HG03025 (cell line): ENCODE data around the gene WDFY4.

Experiments
- ATAC-seq: cut with Tn5 transposase; IDR thresholded peaks from one replicate; pipeline ENCODE4 v1.9.1; 2021; ENCODE audit warnings: mild to moderate bottlenecking, moderate library complexity; ENCODE audit not compliant: unreplicated experiment, low FRiP score

Gene WDFY4

DNA sequence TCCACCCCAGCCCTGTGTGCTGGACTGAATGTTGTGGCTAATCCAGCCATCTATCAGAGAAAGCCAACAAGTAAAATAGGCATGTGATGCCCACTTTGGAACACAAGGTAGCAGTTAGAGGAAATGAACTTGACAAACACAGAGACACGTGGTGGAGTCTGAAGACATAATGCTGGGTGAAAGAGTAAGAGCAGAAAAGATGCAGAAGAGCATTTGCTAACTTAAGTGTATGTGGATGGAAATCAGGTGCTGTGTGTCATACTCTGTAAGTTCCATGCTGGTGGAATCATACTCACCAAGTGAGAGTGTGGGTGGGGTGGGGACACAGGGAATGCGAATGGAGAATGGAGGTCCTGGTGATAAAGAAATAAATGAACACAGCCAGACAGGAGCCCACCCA lies 22.8 kb downstream of the WDFY4 start:
- no peak for ATAC-seq

DNA sequence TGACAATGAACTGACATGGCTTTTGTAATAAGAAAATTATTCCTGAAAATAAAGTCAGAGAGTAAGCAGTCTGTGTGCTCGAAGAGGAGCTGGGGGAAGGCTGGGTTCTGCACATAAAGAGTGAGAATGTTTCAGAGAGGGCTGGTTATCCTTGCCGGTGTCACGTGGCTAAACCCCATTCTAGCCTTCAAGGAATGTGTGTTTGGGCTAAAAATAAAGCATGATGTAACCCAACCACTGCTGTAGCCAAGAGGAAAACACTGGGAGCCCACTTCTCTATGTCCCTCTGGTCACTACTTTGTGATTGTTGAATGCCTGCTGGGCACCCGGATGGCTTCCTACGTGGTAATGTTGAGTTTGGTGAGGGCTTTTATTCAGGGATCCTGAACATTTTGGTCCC lies 23.5 kb downstream of the WDFY4 start:
- ATAC-seq, result no peak

DNA sequence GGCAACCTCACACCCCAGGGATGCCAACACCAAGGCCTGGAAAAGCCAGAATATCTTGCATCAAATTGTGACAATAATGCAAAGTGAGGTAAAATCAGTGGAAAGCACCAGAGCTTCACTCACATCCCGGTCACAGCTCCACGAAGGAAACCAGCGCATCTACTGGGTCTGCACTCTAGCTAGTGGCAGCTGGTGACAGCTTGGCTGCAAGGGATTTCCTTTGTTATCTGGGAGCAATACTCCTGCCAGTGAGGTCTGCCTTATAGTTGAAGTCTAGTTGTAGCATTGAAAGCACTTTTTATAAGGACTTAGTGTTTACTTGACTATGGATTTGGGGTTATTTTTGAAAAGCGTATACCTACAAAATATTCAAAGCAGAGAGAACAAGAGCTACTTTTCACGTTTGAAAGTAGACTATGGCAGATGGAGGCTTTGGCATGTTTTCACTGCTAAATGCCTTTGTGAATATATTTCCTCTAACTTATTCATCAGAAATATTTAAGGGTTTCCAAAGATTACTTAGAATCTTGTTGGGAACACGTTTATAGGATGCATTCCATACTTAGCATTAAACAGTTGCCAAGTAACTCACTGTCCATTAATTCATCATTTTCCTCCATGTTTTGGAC lies 26.1 kb downstream of the WDFY4 start:
- ATAC-seq, result no peak

DNA sequence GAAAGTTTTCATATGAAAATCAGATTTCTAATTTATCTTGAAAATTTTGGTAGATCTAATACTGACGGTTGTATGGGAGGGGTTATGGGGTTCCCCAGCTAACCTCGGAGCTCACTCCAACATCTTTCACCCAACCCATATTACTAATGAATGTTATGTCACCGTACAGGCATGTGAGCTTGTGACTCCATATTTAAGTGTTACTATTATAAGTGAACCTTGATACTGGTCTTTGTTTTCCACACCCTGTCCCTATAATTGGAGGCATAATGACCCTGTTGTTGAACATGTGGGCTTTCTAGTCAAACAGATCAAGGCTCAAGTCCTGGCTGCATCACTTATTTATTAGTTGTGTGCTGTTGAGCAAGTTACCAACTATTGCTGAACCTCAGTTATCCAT lies 27.2 kb downstream of the WDFY4 start:
- no peak for ATAC-seq

DNA sequence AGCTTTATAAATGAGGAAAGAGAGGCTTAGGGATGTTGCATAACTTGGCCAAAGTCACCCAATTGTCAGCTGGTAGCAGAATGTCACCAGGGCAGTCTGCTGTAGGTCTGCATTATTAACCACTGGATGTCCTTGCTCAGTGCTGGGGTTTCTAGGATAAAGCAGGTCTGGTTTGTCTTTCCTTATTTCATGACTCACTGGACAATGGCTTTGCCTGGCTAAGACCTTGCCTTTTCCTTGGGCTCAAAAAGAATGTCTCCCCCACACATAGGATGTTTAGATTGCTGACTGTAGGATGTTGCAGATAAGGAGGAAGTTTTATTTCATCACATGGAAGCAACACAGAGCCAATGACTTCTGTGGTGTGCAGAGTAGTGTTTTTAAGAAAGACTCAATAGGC lies 29.4 kb downstream of the WDFY4 start:
- no peak for ATAC-seq

DNA sequence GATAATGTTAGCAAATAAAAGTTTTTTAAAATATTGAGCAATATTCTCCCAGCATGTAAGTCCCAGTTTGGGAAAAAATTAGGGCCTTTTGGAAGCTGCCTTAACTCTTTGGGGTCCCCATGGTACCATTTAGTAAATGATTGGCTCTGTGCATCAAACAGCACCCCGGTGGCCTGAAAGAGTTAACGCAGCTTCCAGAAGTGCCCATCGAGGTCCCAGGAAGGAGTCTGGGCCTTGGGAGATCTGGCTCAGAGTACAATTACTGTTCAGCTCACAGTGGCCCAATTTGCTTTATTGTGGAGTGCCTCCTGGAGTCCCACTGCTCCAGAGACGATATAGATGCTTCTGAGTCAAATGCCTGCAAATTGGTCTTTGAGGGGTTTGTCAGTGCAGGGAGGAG lies 31.7 kb downstream of the WDFY4 start:
- no peak for ATAC-seq

DNA sequence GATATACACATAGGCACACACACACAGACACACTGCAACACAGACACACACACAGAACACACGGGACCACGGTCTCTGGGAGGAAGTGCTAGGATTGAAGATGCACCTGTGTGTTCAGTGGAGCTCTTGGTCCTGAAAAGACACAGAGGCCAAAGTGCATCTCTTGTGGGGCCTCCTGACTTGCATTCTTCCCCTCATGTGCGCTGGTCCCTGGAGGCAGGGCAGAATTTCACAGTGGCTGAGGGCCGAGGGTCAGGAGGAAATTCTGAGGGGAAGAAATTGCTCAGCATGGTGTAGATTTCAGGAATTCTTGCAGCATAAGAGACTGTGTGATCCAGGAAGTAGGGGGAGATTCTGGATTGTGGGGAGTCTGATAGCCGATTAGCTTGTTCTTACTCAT lies 35.9 kb downstream of the WDFY4 start:
- no peak for ATAC-seq

DNA sequence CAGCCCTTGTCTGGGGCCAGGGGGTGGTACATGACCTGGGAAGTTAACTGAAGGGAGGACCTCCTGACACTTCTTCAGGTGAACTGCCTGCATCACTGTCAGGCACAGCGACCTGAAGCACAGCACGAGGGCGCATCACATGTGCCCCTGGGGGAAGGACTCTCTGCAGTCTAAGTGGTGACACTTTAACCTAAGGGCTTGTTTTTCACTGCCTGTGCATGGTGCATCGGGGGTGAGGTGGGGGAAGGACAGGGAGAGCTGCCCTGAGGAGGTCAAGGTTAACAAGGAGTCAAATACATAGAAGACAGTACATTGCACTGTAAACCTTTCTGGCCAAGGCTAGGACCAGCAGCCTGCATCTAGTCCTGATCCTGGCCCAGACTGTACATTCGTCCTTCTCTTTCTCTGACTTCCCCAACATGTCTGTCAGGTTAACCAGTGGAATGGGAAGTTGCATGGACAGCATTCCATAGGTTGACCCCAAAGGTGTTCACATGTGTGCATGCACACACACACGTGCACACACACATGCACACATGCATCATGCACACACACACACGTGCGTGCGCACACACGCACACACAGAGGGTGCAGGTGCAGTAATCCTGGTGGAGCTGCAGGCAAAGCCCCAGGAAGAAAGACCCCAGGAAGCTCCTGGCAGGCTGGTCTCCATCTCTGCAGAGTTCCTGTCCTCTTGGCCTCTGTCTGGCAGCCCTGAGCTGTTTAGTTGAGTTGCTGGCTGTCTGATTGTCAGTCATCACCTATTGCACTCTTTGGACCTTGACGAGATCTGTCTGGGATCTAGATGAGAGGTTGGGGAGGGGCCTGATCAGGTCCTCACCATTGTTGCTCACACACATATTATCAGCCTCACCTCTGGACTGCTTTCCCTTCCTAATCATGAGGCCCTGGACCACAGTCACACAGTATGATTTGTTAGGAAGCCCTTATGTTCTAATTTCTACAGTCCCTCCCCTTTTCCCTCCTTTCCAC lies 37.8 kb downstream of the WDFY4 start:
- ATAC-seq, result no peak

DNA sequence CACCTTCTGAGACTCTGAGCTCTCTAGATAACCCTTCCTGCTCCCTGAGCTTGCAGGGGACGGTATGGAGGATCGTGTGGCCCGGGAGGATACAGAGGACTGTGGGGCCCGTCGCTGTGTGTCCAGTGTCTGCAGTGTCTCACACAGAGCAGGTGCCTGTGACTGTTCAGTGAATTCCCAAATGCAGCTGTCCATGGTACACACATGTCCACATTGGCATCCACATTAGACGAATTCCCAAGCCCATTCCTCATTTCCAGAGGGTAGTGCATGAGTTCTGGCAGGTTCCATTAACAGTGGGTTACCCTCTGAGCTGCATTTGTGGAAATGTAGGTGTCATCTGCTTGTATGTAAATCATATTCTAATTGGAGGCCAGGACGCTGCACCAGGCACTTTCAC lies 39.5 kb downstream of the WDFY4 start:
- no peak for ATAC-seq

DNA sequence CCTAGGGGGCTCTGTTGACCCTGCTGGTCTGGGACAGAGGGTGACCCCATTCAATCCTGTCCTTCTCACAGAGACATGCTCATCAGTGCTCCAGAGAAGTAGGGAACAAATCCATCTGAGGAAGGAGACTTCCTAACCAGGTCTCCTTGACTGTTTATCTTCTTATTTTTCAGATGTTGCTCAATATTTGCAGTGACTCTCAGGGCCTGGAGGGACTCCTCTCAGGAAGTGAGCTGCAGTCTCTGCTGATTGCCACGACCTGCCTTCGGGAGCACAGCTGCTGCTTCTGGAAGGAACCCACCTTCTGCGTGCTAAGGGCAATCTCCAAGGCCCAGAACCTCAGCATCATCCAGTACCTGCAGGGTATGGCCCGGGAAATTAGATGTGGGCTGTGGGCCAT lies 41.0 kb downstream of the WDFY4 start:
- no peak for ATAC-seq

DNA sequence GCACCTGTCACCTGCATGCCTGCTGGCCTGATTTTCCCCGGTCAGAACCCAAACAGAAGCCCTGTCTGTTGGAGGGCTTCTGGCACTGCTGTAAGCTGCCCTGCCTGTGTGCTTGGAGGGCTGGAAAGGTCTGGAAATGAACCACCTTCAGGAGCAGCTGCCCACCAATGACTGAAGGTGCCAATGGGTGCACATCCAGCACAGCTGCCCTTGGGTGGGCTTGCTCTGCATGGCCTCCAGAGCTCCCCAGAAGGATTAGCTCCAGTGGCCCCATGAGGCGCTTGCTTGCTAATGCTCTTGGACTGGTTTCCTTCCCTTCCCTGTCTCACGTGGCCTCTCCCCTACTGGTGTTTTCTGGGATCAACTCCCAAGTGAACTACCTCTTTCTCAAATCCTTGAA lies 43.2 kb downstream of the WDFY4 start:
- ATAC-seq, result no peak

DNA sequence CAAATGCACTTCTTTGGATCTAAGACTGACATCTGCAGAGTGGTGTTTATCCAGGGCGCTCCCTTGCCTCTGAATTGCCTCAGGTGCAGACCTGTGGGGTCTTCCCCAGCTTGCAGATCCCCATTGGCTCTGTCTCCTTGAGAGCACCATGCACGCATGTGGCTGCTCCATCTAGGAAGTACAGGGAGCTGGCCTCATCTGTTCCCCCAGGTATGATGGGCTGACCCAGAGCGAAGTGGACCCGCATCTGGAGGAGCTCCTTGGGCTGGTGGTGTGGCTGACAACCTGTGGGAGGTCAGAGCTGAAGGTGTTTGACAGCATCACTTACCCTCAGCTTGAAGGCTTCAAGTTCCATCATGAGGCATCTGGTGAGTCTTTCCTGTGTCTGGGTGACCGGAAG lies 44.5 kb downstream of the WDFY4 start:
- no peak for ATAC-seq

DNA sequence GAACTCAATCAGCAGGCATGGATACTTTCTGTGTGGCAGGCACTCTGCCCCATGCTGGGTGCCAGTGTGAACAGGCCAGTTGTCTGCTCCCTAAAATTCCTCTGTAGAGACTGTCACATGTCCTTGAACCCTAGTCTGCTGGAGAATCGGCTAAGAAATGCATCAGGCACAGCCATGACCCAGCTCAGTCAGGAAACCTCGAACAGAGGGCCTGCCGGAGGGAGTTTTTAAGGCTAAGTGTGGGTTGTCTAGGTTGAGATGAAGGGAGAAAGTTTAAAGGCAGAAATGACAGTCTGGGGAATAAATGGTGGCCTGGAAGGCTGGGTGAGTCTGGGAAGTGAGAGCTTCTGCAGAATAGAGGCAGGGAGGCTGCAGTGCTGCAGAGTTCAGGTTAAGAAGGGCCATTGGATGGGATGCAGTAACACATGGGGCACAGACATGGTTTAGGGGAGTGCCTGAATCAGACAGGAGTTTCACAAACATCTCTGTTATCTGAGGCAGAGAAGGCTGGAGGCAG lies 45.3 kb downstream of the WDFY4 start:
- no peak for ATAC-seq

DNA sequence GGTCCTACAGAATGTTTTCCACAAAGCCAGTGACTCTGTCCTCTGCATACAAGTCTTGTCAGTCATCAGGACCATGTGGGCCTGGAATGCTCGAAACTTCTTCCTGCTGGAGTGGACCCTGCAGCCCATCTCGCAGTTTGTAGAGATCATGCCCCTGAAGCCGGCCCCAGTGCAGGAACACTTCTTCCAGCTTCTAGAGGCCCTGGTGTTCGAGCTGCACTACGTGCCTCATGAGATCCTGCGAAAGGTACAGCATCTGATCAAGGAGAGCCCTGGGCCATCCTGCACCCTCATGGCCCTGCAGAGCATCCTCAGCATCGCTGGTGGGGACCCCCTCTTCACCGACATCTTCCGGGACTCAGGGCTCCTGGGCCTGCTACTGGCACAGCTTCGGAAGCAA lies 46.5 kb downstream of the WDFY4 start:
- no peak for ATAC-seq

DNA sequence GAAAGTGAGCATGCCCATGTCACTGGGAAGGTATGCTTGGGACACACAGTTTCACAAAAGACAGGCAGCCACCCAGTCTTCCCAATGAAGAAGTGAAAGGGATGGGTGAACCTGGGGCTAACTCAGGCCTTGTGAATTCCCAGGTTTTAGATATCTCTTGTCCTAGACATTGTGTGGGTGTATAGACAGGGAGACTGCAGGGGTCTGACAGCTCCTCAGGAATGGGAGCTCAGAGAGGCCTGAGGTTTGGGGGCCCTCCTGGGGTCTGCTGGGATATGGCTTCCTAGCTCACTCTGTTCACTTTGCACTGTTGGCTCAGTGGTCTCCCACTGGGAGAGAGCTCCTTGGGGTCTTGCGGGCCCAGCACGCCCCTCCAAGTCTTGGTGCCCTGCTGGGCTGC lies 47.0 kb downstream of the WDFY4 start:
- no peak for ATAC-seq

DNA sequence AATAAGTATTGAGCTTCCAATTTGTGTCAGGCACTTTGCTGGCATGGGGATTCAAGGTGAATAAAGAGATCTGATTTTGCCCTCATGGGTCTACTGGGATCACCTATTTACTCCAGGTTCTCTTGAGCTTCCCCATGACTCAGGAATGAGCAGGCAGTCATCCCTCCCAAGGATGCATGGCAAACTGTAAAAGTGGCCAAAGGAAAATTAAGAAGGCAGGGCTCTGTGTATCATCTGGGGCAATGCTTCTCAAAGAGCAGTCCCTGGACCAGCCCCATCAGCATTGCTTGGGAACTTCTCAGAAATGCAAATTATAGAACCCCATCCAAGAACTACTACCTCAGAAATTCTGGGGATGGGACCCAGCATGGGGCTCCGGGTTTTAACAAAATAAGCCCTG lies 48.7 kb downstream of the WDFY4 start:
- ATAC-seq, result no peak

DNA sequence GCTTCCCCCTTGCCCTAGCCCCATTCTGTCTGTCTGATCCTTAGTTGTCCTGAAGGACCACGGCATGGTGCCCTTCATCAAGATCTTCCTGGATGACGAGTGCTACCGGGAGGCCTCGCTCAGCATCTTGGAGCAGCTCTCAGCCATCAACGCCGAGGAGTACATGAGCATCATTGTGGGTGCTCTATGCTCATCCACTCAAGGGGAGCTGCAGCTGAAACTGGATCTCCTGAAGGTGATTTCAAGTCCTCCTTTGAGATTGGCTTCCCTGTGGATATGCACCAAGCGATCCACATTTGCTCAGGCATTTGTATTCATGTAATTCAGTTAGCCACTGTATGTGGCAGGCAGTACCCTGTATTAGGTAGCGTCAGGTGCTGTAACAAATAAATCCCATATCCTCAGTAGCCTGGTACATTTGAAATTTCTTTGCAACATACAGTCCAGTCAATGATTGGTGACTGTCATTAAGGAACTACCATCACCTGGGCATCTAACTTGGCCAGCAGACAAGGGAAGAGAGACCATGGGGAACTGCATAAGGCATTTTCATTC lies 51.2 kb downstream of the WDFY4 start:
- ATAC-seq, result no peak

DNA sequence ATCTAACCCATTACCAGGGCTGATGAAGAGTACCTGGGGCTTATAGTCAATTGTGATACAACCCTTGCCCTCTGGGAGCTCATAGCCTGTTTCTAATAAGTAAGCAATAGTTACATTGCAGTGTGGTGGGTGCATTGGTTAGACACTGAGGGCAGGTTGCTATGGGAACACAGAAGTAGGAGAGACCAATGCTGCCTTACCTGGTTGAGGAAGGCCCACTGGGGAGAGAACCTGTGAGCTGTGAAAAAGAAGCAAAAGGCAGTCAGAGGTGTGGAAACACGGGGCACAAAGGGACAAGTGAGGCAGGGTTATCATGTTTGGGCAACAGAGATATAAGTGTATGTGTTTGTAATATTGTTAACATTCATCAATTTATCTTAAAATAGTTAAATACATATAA lies 51.9 kb downstream of the WDFY4 start:
- ATAC-seq, result no peak

DNA sequence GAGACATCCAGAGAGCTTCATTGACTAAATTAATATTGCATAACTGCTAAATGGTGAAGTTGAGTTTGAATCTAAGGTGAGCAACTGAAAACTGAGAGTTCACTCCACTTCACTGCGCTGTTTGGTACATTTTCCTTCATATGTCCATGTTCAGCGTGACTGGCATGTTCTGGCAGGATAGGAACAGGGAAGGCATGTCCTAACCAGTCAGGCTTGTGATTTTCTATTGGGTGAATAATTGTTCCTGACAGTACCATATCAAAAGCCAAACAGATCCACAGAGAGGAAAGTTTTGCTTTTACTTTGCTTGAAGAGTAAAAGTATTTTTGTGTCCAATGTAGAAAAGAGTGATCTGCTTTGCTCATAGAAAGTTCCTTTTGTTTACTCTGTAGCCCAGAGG lies 53.2 kb downstream of the WDFY4 start:
- no peak for ATAC-seq

DNA sequence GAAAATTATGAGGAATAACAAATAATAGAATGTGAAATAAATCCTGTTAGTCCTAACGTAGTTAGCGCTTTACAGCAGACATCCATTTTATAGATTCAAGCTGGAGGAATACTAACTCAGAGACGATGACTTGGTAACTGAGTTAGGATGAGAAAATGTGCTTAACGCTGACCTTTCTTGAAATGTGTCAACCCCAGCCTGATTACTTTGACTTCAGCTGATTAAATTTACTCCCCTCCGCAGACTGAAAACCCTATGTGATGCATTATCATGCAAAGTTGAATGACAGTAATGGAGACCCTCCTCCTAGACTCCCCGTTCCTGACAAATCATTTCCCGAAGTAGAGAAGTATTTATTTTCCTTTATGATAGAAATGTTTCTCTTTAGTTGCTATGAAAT lies 54.5 kb downstream of the WDFY4 start:
- ATAC-seq, result no peak

DNA sequence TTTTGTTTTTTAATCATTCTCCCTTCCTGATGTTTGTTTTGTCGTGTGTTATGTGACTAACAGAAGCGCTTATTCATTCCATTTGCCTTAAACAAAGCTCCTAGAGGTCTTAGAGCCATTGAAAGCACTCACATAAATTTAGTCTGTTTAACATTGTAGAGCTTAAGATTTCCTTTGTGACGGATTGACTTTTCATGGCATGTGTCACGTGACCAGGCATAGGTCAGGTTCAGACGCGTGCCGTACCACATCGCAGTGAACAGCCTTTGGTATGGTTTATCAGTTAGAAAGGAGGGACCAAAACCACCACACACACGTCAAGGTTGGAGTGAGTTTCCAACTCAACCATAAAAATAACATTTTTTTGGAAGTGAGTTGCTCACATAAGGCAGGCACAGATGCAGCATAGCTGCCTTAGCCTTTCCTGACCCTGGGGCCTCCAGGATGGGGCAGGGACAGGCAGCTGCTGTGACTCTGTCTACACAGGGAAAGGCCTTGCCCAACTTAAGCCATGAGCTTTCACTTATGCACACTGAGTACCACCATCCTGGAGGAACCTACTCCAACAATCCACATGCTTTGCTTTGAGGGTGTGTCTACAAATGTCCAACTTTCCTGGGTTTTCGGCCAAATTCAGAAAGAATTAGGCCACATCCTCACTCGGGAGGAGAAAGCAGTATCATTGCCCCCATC lies 55.5 kb downstream of the WDFY4 start:
- ATAC-seq, result no peak
